Ovary (tissue), 9 donors: ENCODE measurements around the gene PCSK5. TPM values are rescaled to one million over a fixed set of nuclear protein-coding genes. Genes with fewer than 3 reads are reported as not detected.

Source experiments
- DNase-seq, 5 donors: peaks; one replicate each; pipeline ENCODE4 v3.0.0-alpha.2; 2019 to 2020
- H3K27ac ChIP-seq, 2 donors: fragments of 200-600 bp; one replicate each; pipeline versions ENCODE4 v1.5.1 to v1.8.0; 2019 to 2022
- H3K27me3 ChIP-seq: fragments of 200-600 bp; one replicate; pipeline ENCODE4 v1.8.0; 2022
- H3K36me3 ChIP-seq: fragments of 200-600 bp; sonication (generic); one replicate; pipeline ENCODE4 v1.5.1; 2019
- H3K4me1 ChIP-seq: one replicate; pipeline ENCODE4 v1.8.1; 2013; ENCODE audit warnings: mild to moderate bottlenecking, moderate library complexity; ENCODE audit not compliant: insufficient read depth
- H3K4me3 ChIP-seq: fragments of 200-600 bp; sonication (generic); one replicate; pipeline ENCODE4 v1.5.1; 2017
- H3K9me3 ChIP-seq, 2 donors: fragments of 200-600 bp in 1 of 2; sonication (generic) in 1 of 2; one replicate each; pipeline versions ENCODE4 v1.5.1 to v1.8.1; 2013 to 2019; ENCODE audit warnings: mild to moderate bottlenecking in 1 of 2, moderate library complexity in 1 of 2
- CTCF ChIP-seq, 3 donors: fragments of 450-650 bp in 2 of 3; fragments of 200-600 bp in 1 of 3; IDR thresholded peaks; one replicate each; pipeline versions ENCODE4 v1.5.1 to v1.8.0; 2016 to 2022; ENCODE audit warnings: antibody characterized with exemption in 3 of 3, mild to moderate bottlenecking in 1 of 3
- EP300 ChIP-seq: sonication (generic); formaldehyde crosslinking; IDR thresholded peaks from one replicate; pipeline ENCODE4 v1.6.1; 2017; ENCODE audit warnings: antibody characterized with exemption
- POLR2A ChIP-seq: fragments of 450-650 bp; IDR thresholded peaks from one replicate; pipeline ENCODE4 v1.6.1; 2017; ENCODE audit warnings: antibody characterized with exemption, mild to moderate bottlenecking, moderate library complexity
- WGBS, 3 donors: extraction: QIAGEN DNeasy Blood & Tissue Kit in 1 of 3; methylation state at CpG; one replicate each; pipeline versions ENCODE4 v1.1.5 to v1.1.7; 2013 to 2017; 5-methylcytosine and 5-hydroxymethylcytosine counted together
- intact Hi-C, 4 donors: fragments of 100-400 bp; cut with DNase I; formaldehyde crosslinking; loops; one replicate each; pipeline versions ENCODE4 v1.11.0 to v1.15.1; 2022 to 2023
- polyA plus RNA-seq, 2 donors: library from polyadenylated mRNA; stranded (reverse); fragments of 200-250 nt in 1 of 2; fragments of 350-450 nt in 1 of 2; fragmentation: Illumina TruSeq in 1 of 2; extraction: RNeasy Lipid Tissue Mini Kit (QIAGEN cat#74804) in 1 of 2; gene quantifications; one replicate each; pipeline ENCODE4 v1.2.3, GENCODE V29; 2013 to 2014
- total RNA-seq, 7 donors: library from RNA; depleted of rRNA in 2 of 7; stranded (reverse); fragments of >200 nt in 2 of 7; fragmentation: NEBNext Ultra II Directional in 3 of 7; extraction: Animal tissue kit (Norgen Biotek cat#: 25700) in 3 of 7; gene quantifications; one replicate each; pipeline versions ENCODE4 v1.1.0 to v1.2.4, GENCODE V29; 2016 to 2023
- donor health status: DM: no; HTN: no; CAD: no; lungs with moderate emphysema.
- donor health status: DM: no; HTN: no; CAD: no.
- donor health status: Bipolar disorder and iron deficiency.
- donor health status: DM: yes; HTN: yes; CAD: no.
- donor health status: DM: no; HTN: no; CAD: no.
- donor health status: DM: yes; HTN: yes; CAD: no.

Gene PCSK5
- total and polyA plus RNA-seq, 9 donors: 12.7 to 41.8 (median 28.3) TPM

- Histone ChIP-seq H3K4me3 (no peak overlapping the region), H3K9me3 (no peaks in the 10 kb centered on the region), H3K36me3 (no peaks in the 10 kb centered on the region), H3K27me3 (no peaks in the 10 kb centered on the region), H3K27ac (no peak overlapping the region), H3K4me1 (peaks cover 2% of the 10 kb centered on the region)
- intact Hi-C loops: no loop called here
- no peak for DNase-seq
- no peak for TF ChIP-seq CTCF (IDR thresholded peaks at IDR 0.05)
- TF ChIP-seq EP300: no peak
- no peak for TF ChIP-seq POLR2A
- WGBS, 3 donors: 97 to 98% (median 98%) methylated on average over 7 of the region's 7 CpGs
Observed at GRCh38 chr9:75967556-75967955, 77.1 kb downstream of the PCSK5 start.

GRCh38 chr9:75974016-75974766 lies 83.7 kb downstream of the PCSK5 start:
- H3K27ac ChIP-seq: no peak overlapping the region
- DNase-seq: no peak
- intact Hi-C loops: no loop called here

GRCh38 chr9:75975071-75975470 lies 84.6 kb downstream of the PCSK5 start:
- intact Hi-C loops: no loop called here
- H3K9me3 ChIP-seq: no peaks in the 10 kb centered on the region
- DNase-seq: no peak
- no peaks in the 10 kb centered on the region for H3K27me3 ChIP-seq
- H3K4me3 ChIP-seq: no peak overlapping the region
- H3K27ac ChIP-seq: no peak overlapping the region
- 92 to 93% (median 93%) methylated on average over 2 of the region's 2 CpGs for WGBS, 3 donors
- peaks cover 7% of the 10 kb centered on the region for H3K4me1 ChIP-seq
- no peaks in the 10 kb centered on the region for H3K36me3 ChIP-seq
- no peak for TF ChIP-seq CTCF (IDR thresholded peaks at IDR 0.05)
- no peak for TF ChIP-seq EP300
- no peak for TF ChIP-seq POLR2A

More at GRCh38 chr9:75974016-75974766, 83.7 kb downstream of the PCSK5 start:
- TF ChIP-seq CTCF (IDR thresholded peaks at IDR 0.05) (no peak), EP300 (no peak), POLR2A (no peak)
- 88 to 94% (median 91%) methylated on average over 16 of the region's 16 CpGs for WGBS, 3 donors
- Histone ChIP-seq H3K9me3 (no peaks in the 10 kb centered on the region), H3K4me1 (peaks cover 7% of the 10 kb centered on the region), H3K4me3 (no peak overlapping the region), H3K27me3 (no peaks in the 10 kb centered on the region), H3K36me3 (no peaks in the 10 kb centered on the region)

- intact Hi-C loops: no loop called here
- Histone ChIP-seq H3K9me3 (no peaks in the 10 kb centered on the region), H3K4me3 (no peak overlapping the region), H3K27me3 (no peaks in the 10 kb centered on the region), H3K4me1 (peaks cover 7% of the 10 kb centered on the region), H3K36me3 (no peaks in the 10 kb centered on the region), H3K27ac (no peak overlapping the region)
- TF ChIP-seq EP300 (no peak), POLR2A (no peak), CTCF (IDR thresholded peaks at IDR 0.05) (no peak)
- DNase-seq: no peak
Observed at GRCh38 chr9:75976549-75976948, 86.1 kb downstream of the PCSK5 start.
